ENCODE measurements around the gene GGCX.

- TF ChIP-seq CTCF (IDR thresholded peaks at IDR 0.05; ENCODE audit: insufficient read depth, low read length) (no peak), POLR2AphosphoS5 (IDR thresholded peaks at IDR 0.05; ENCODE audit: low read depth) (no peak), GABPA (IDR thresholded peaks at IDR 0.05; ENCODE audit: low read depth) (no peak), REST (IDR thresholded peaks at IDR 0.05; ENCODE audit: insufficient replicate concordance, low read depth) (no peak), SPI1 (IDR thresholded peaks at IDR 0.05; ENCODE audit: borderline replicate concordance, low read depth) (no peak)
Measured at GRCh38 chr2:85575739-85576138, 14.4 kb upstream of the GGCX start.

All from HL-60 (cell line).